Measurements from ENCODE around the gene CASZ1.

Gene CASZ1

GRCh38 chr1:10795276-10796021, 997 bp downstream of the CASZ1 start:
- DNase-seq (ENCODE audit: low read depth in 2 of 2): no peak

GRCh38 chr1:10794724-10795275, 1.6 kb downstream of the CASZ1 start:
- no peak for DNase-seq (ENCODE audit: low read depth in 2 of 2)

GRCh38 chr1:10793129-10793651, 3.3 kb downstream of the CASZ1 start:
- no peak for DNase-seq (ENCODE audit: low read depth in 2 of 2)

- no peak for DNase-seq (ENCODE audit: low read depth in 2 of 2)
Observed at GRCh38 chr1:10791105-10791951, 5.1 kb downstream of the CASZ1 start.

GRCh38 chr1:10789803-10790702, 6.4 kb downstream of the CASZ1 start:
- no peak for DNase-seq (ENCODE audit: low read depth in 2 of 2)

- DNase-seq (ENCODE audit: low read depth in 2 of 2): no peak
Observed at GRCh38 chr1:10789047-10789791, 7.2 kb downstream of the CASZ1 start.

GRCh38 chr1:10788592-10789006, 7.8 kb downstream of the CASZ1 start:
- no peak for DNase-seq (ENCODE audit: low read depth in 2 of 2)

- DNase-seq (ENCODE audit: low read depth in 2 of 2): no peak
Observed at GRCh38 chr1:10787286-10787685, 9.2 kb downstream of the CASZ1 start.

- no peak for DNase-seq (ENCODE audit: low read depth in 2 of 2)
Observed at GRCh38 chr1:10785728-10786638, 10.5 kb downstream of the CASZ1 start.

GRCh38 chr1:10784998-10785727, 11.3 kb downstream of the CASZ1 start:
- no peak for DNase-seq (ENCODE audit: low read depth in 2 of 2)

- DNase-seq (ENCODE audit: low read depth in 2 of 2): no peak
Observed at GRCh38 chr1:10782491-10783244, 13.8 kb downstream of the CASZ1 start.

GRCh38 chr1:10781137-10781536, 15.3 kb downstream of the CASZ1 start:
- no peak for DNase-seq (ENCODE audit: low read depth in 2 of 2)

- DNase-seq (ENCODE audit: low read depth in 2 of 2): no peak
Observed at GRCh38 chr1:10779841-10780240, 16.6 kb downstream of the CASZ1 start.

- no peak for DNase-seq (ENCODE audit: low read depth in 2 of 2)
Observed at GRCh38 chr1:10779201-10779600, 17.2 kb downstream of the CASZ1 start.

- DNase-seq (ENCODE audit: low read depth in 2 of 2): no peak
Observed at GRCh38 chr1:10778640-10779039, 17.8 kb downstream of the CASZ1 start.

- no peak for DNase-seq (ENCODE audit: low read depth in 2 of 2)
Observed at GRCh38 chr1:10777749-10778574, 18.5 kb downstream of the CASZ1 start.

GRCh38 chr1:10776190-10776905, 20.1 kb downstream of the CASZ1 start:
- DNase-seq (ENCODE audit: low read depth in 2 of 2): no peak

Measured in stimulated activated CD4-positive, alpha-beta T cell treated with anti-CD3 and anti-CD28 coated beads, Interleukin-1b, Interleukin-23, amount 100 ng/mL, for 4 hours (primary cell).